KG1 (cell line): ENCODE measurements around the gene P2RX6.
"Not testable (repeated sequence)": the region's sequence is repeated elsewhere in the genome, so short reads cannot be mapped to it uniquely, and the experiment has no call there.

Experiments
- DNase-seq: peaks from one replicate; lab custom pipeline; 2025; lab: John Stamatoyannopoulos, UW

The P2RX6 gene

DNA sequence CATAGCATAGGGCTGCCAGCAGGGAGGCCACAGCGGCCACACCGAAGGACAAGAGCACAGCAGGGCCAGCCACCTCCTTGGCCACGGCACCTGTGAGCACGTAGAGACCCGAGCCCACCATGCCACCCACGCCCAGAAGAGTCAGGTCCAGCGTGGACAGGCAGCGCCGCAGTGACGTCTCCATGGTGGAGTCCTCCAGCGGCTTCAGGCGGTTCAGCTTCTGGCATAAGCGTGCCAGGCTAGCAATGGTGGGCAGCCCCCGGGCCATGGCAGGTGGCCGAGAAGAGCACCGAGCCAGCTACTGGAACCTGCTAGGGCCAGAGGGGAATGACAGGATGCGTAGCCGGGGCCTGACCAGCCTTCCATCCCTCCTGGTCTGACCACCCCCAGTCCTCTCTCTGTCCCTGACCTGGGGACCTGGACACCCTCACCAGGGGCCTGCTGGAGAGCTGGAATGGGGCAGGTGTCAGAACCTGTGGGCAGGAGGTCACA lies 16.6 kb downstream of the P2RX6 start:
- no peak for DNase-seq

DNA sequence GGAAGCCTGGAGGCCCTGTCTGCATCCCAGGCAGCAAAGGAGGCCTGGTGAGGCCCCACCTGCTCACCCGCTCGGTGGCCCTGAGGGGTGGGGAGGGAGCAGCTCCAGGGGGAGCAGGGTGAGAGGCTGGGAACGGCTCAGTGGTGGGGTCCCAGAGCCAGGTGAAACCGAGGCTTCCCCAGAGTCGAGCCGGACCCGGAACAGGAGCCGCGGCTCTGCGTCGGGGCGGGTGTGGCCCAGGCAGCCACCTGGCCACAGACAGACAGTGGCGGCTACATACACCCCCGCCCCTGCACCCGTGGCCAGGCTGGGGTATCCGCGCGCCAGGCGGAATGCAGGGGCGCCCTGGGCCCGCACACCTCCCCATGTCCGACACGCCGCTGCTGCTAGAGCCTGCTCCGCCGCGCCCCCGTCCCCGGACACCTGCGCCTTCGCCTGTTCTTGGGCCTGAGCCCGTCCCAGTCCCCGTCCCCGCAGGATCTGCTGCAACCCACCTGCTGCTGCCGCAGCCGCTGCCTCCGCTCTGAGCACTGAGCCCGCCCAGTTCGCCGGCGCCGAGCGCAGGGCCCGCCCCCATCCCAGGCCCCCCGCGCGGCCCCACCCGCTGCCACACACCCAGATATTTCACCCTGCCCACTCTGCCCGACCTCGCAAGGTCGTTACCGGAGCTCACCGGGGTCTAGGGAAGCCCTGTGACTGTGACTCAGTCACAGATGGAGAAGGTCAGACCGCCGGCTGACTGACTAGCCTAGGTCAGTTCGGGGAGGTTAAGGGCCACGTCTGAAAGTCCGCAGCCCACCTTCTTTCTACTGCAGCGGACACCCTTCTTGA lies 17.3 kb downstream of the P2RX6 start, which contains the start of gene SLC7A4:
TSS of gene SLC7A4 (minus strand) at position 525 of the 831 bp plus-strand sequence. CDS start 749 bp downstream, outside the sequence.
- no peak for DNase-seq

DNA sequence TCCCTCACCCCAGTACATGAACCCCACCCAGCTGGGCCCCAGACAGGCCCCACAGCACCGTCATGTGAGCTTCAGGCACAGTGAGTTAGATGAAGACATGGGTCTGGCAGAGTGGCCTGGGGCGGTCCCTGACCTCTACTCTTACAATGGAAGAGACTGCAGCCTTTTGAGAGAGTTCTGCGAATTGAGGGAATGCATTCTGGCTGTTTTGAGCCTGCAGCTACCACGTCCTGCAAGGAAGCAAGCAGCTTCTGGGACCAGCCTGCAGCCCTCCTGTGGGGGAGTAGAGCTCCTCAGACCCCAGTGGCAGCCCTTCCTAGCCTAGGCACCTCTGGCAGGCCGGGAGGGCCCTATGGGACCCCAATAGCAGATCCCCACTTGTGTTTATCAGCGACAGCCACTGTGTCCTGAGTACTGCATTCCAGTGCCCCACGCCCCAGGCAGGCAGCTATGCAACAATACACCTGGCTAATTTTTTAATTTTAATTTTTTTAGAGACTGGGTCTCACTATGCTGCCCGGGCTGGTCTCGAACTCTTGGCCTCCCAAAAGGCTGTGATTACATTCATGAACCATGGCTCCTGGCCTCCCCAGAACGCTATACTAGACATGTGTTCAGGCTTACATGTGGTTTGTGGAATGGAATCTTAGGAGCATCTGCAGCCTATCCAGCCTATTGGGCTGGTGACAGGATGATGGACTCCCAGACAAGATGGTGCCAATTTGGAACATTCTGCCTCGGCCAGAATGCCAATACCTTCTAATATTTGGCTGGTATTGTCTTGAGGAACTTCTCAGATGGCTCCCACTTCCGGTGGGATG lies 18.1 kb downstream of the P2RX6 start:
- DNase-seq: no peak

DNA sequence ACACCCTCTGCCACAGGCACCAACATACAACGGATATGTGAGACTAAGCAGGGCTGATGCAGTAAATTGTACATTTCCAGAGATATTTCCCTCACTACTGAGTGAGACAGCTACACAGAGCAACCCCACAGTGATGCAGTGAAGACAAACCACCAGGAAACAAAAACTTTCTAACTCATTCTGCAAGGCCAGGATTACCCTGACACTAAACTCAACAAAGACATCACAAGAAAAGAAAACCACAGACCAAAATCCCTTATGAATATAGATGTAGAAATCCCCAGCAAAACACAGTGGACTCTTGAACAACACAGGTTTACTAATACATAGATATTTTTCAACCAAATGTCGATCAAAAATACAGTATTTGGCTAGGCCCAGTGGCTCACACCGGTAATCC lies 18.9 kb downstream of the P2RX6 start:
- DNase-seq: no peak

DNA sequence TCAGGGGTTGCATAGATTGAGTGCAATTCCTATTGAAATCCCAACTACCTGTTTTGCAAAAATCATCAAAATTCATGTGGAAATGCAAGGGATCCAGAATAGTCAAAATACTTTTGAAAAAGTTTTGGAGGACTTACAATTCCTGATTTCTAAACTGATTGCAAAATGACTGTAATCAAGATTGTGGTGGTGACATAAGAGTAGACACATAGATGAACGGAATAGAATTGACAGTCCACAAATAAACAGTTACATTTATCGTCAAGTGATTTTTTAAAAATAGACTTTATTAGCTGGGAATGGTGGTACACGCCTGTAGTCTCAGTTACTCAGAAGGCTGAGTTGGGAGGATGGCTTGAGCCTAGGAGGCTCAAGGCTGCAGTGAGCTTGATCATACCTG lies 20.0 kb downstream of the P2RX6 start:
- DNase-seq: no peak

DNA sequence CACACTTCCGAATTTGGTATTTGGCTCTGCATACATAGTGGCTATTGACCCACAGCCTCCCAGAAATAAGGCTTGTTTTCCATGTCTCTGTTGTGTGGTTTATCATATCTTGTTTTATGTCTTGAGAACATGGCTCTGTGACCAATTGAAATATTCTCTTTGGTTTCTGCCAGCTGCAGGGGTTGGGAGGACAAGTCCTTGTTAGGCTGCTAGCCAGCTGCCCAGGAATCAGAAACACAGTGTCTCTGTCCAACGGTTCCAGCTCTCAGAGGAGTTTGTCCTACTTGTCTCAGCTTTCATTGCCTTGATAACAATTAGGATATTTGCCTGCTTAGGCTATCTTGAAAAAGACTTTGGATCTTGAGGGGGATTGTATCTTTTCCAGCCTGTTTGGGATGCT lies 23.4 kb downstream of the P2RX6 start:
- no peak for DNase-seq

DNA sequence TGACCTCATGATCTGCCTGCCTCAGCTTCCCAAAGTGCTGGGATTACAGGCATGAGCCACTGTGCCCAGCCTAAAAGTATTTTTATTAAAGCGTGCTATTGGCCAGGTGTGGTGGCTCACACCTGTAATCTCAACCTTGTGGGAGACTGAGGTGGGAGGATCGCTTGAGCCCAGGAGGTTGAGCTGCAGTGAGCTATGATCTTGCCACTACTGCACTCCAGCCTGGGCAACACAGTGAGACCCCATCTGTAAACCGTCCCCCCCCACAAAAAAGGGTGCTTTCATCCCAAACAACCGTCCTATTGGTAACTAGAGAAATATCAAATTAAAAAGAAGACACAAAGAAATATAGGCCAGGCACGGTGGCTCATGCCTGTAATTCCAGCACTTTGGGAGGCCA lies 24.2 kb downstream of the P2RX6 start:
- DNase-seq: not testable (repeated sequence)

DNA sequence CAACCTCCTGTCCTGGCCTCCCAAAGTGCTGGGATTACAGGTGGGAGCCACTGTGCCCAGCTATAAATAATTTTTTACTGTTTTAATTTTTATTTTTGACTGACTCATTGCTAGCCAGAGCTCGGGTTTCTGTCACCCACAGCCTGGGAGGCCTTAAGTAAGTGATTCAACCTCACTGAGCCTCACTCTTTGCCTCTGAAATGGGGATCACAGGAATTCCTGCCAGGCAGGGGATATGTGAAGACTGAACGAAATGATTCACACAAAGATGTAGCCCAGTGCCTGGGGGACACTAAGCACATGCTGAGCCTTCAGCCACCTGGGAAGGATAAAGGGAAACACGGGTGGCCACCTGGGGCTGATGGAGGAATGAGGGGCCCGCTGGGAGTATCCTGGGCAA lies 27.0 kb downstream of the P2RX6 start:
- no peak for DNase-seq

DNA sequence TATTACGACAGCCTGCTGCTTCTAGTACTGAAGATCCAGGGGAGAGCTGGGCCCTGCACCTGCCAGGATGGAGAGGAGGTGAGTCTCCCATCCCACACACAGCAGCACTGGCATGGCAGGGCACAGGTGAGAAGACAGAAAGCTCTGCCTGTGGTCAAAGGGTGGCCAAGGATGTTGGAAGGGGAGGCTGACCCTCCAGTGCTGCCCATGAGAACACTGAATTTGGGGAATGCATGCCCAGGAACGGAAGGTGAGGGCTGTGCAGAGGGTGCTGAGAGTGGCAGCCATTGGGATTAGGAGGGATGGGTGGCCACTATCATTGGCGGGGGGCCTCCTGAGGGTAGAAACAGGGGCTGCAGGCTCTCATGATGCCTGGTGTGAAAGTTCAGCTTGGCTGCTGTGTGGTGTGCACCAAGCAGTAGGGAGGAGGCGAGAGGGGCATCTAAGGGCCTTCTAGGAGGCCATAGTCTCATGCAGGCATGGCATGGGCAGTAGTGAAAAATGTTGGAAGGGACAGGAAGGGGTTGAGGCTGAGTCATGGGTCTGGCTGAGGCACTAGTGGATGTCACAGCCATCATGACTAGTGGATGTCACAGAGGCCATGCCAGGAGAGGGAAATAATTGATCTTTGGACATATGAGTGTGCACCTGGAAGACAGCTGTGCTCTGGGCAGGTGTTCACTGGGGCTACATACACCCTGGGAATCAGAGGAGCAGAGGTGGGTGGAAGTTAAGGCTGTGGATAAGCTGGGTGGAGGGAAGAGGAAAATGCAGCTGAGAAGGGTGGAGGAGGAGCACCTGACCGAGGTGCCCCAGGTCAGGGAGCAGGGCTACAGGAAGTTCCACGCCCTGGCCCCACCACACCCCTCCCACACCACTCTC lies 28.3 kb downstream of the P2RX6 start:
- DNase-seq: no peak

DNA sequence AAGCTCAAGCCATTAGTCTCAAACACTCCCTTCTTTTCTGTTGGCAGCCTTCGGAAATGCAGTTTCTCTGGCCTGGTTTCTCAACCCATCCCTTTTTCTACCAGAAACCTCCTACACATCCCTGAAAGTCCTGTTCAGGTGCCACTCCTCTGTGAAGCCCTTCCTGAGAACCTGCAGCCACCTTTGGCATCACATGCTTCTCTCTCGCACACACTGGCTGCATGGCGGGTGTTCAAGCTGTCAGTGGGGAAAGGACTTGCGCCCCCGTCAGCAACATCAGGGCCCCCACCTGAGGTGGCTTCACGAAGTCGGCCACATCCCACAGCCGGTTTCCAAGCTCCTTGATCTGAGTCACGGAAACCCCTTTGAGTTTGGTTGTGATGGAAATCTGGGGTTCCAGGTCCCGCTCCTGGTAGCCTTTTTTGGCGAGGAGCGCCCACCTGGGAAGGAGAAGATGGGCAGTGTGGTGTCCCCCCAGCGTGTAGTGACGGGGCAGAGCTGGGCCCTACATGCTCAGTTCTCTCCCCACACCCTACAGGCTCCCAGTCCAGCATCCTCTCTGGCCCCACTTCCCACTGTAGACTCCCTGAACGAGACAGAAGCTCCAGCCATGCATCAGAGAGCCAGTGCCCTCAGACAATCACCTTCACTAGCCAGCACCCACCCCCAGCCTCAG lies 29.0 kb downstream of the P2RX6 start:
- no peak for DNase-seq

DNA sequence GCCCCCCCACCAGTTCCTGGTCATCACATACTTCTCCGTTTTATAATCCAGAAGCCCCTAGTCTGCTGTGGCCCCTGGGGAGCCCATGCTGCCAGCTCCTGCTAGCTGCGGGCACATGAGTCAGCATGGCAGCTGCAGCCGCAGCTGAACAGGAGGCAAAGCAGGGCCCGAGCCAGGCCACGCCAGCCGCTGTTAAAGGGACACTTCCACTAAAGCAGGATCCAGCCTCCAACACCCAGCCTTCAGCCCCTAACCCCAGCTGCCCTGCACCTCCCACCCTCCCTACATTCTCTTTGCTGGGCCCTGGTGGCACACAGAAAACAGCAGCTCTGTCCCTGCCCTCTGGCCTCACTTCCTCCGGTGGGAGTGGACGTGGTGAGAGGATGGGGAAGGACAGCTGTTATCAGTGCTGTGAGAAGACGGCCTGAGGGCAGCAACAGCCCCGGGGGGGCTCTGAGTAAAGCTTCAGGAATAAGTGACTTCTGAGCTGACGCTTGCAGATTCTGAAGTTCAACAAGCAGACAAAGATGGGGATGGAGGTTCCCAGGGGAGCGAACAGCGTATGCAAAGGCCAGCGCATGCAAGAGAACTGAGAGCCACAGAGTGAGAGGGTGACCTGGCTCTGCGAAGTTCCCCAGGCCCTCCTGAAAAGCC lies 30.1 kb downstream of the P2RX6 start:
- DNase-seq: no peak

DNA sequence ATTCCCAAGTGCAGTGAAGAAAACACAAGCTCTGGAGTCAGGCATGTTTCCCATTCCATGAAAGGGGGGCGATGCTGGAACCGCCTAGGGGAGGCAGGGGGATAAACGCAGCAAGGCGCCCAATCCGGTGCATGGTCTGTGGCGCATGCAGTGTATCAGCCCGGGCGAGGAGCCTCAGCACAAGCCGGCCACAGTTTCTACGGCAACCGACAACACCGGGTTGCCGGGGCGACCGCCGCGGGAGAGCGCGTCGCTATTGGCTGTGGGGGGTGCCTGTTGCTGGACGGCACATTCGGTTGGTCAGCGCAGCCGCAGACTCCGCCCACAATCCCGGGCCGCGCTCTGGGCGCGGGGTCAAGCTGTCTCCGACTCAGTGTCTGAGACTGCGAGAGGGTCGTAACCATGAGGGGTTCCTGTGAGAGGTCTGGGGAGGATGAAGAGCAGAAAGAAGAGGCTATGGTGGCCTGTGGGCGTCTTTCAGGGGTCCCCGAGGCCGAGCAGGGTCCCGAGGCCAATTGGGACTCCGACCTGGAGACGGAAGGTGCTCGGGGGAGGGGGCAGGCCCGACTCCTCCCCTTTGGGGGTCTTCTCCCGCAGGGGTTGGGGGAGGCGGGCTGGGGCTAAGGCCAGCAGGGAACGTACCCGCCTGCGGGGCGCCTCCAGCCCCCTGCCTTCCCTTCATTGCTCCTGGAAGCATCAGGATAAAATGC lies 30.8 kb downstream of the P2RX6 start, which contains the start of gene LRRC74B:
TSS of gene LRRC74B (plus strand) at position 362 of the 710 bp plus-strand sequence. CDS start at position 403, 41 bp downstream.
- DNase-seq: no peak

DNA sequence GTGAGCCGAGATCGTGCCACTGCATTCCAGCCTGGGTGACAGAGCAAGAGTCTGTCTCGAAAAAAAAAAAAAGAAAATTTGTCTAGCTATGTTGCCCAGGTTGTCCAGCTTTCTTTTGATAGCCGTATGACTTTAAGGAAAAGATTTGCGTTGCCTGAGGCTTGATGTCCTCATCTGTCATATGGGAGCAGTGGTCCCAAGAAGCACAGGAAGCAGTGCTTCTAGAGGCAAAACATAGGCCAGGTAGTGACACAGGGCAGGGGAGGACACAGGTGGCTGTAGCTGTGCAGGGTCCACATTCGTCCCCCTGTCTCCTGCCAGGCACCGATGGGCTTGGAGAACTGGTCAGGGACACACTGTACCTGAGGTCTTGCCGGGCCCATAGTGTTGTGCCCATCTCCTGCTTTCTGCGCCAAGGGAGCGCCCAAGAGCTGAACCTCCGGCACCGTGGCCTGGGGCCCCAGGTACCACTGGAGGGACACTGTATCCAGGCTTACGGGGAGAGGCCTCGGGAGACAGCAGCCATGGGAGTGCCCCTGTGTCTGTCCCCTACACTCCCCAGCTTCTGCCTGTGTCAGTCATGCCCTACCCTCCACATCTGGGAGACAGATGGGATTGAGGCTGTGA lies 32.2 kb downstream of the P2RX6 start:
- DNase-seq: no peak

DNA sequence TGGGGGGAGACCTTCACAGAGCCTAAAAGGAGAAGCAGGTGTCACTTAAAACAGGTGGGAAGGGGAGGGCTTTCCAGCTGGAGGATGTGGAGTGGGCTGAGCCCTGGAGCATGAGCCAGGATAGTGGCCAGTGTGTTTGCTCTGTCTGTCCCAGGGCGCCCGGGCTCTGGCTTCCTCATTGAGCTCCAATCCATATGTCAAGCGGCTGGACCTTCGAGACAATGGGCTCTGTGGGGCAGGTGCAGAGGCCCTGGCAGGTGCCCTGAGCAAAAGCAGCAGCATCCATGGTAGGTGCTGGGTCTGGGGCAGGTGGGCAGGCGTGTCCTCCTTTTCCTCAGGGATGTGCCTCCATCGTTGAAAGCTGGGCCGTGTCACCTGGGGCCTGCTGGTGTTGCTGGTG lies 32.8 kb downstream of the P2RX6 start:
- no peak for DNase-seq

DNA sequence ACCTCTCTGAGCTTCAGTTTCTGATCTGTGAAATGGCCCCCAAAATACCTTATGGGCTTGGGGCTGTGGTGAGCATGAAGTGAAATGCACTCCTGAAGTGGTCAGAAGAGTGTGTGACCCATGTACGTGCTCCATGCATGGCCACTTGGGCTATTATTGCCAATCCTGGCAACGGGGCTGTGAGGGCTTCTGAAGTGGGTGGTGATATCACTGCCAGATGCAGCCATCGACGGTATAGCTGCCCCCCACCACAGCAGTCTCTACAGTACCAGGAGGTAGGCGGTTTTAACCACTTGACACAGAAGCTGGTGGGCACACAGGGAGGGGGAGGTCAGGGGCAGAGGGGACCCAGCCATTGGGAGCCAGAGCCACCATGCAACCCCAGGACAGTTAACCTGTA lies 33.5 kb downstream of the P2RX6 start:
- DNase-seq: not testable (repeated sequence)

DNA sequence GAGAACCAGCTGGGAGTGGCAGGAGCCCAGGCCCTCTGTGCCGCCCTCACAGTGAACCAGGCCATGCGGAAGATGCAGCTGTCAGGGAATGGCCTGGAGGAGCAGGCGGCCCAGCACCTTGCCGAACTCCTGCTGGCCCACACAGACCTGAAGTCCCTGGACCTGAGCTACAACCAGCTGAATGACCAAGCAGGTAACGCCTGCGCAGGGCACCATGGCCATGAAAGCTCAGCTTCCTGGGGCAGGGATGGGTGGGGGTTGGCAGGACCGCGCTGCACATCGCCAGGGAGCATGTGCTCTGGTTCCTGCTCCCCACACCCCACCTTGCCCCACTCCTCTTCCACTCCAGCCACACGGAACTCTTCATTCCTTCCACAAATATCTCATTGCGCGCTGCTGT lies 34.0 kb downstream of the P2RX6 start:
- not testable (repeated sequence) for DNase-seq

DNA sequence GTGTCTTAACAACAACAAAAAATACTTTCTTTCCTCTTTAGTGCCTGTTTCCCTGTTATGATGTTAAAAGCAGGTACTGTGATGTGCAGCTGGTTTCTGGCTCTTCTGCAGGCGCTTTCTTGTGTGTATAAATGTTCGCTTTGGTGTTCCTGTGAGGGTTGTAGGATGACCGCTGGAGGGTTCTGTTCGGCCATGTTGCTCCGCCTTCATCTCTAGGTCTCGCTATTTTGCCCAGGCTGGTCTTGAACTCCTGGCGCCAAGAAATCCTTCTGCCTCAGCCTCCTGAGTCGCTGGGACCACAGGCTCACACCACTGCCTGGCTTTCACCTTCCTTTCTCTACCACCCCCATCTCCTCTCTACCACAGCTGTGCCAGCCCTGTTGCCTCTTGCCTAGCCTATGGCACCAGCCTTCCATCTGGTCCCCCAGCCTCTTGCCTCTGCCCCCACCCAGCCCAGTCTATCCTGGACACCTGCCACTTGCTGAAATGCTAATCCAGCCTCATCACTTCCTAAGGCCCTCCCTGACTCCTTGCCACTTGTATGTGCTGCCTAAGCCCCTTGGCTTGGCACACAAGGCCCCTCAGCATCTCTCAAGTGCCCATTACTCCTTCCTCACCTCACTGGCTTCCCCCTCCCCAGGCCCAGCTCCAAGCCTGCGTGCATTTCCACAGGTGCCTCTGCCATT lies 36.3 kb downstream of the P2RX6 start:
- DNase-seq: no peak

DNA sequence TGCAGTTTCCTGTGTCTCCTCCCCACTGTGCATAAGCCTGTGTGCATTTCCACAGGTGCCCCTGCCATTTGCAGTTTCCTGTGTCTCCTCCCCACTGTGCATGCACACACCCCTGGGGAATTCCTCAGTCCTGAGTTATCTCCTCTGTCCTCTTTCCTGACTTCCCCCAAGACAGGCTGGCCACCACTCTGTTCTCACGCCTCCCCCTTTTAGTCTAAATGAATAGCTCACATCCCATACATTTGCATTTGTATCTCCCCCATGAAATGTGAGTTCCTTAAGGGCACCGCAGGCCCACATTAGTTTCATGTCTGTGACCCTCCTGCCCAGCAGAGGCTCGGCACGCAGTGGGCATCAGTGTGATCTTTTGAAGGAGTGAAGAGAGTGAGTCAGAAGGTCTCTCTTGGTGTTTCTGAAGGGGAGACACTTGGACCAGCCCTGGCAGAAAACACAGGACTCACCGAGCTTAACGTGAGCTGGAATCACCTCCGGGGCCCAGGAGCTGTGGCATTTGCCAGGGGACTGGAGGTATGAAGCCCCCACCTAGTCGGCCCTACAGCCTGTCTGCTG lies 37.0 kb downstream of the P2RX6 start:
- DNase-seq: no peak
